Tibial nerve (tissue), 4 donors: Measurements from ENCODE around the gene TRAF3IP3.

ENCODE experiments used
- EP300 ChIP-seq, 2 donors: sonication (generic); formaldehyde crosslinking; IDR thresholded peaks; one replicate each; pipeline ENCODE4 v1.6.1; 2017; ENCODE audit warnings: antibody characterized with exemption in 2 of 2, mild to moderate bottlenecking in 1 of 2
- POLR2A ChIP-seq, 2 donors: fragments of 450-650 bp; IDR thresholded peaks; one replicate each; pipeline ENCODE4 v1.6.1; 2017; ENCODE audit warnings: antibody characterized with exemption in 2 of 2, mild to moderate bottlenecking in 2 of 2, moderate library complexity in 2 of 2
- TF ChIP-seq, protein P1 (sequence below), 5 experiments: fragments of 200-600 bp in 3 of 5; fragments of 450-650 bp in 2 of 5; sonication (generic) in 3 of 5; IDR thresholded peaks; one replicate each; pipeline ENCODE4 v1.5.1; 2016 to 2019; ENCODE audit warnings: antibody characterized with exemption in 5 of 5, mild to moderate bottlenecking in 3 of 5, moderate library complexity in 2 of 5

DNA sequence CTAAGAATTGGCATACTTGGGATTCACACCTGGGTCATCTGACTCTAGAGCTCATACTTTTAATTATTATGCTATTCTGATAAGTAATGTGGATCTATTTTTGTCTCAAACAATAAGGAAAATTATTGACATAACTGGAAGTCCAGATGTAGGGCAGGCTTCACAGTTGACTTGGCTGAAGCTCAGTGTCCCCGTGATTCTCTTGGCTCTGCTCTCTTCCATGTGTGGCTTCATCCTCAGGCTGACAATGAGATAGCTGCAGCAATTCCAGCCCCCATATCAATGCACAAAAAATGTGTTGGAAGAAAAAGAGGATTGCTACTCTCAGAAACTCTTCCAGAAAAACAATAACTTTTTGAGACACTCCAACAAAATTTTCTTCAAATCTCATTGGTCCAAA lies 27.4 kb upstream of the TRAF3IP3 start:
- TF ChIP-seq, protein P1, sequence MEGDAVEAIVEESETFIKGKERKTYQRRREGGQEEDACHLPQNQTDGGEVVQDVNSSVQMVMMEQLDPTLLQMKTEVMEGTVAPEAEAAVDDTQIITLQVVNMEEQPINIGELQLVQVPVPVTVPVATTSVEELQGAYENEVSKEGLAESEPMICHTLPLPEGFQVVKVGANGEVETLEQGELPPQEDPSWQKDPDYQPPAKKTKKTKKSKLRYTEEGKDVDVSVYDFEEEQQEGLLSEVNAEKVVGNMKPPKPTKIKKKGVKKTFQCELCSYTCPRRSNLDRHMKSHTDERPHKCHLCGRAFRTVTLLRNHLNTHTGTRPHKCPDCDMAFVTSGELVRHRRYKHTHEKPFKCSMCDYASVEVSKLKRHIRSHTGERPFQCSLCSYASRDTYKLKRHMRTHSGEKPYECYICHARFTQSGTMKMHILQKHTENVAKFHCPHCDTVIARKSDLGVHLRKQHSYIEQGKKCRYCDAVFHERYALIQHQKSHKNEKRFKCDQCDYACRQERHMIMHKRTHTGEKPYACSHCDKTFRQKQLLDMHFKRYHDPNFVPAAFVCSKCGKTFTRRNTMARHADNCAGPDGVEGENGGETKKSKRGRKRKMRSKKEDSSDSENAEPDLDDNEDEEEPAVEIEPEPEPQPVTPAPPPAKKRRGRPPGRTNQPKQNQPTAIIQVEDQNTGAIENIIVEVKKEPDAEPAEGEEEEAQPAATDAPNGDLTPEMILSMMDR (IDR thresholded peaks at IDR 0.05) = no peak
- TF ChIP-seq POLR2A (IDR thresholded peaks at IDR 0.05) (no peak), EP300 (IDR thresholded peaks at IDR 0.05) (no peak)
